Stimulated activated CD4-positive, alpha-beta T cell treated with anti-CD3 and anti-CD28 coated beads, Interleukin-4, amount 100 ng/mL, for 1 hour (primary cell): ENCODE results near the gene POU6F2.
"Not testable (repeated sequence)": the region's sequence is repeated elsewhere in the genome, so short reads cannot be mapped to it uniquely, and the experiment has no call there.

ENCODE experiments used
- DNase-seq: peaks from one replicate; pipeline ENCODE4 v3.0.0-alpha.2; 2020

Gene POU6F2

DNA sequence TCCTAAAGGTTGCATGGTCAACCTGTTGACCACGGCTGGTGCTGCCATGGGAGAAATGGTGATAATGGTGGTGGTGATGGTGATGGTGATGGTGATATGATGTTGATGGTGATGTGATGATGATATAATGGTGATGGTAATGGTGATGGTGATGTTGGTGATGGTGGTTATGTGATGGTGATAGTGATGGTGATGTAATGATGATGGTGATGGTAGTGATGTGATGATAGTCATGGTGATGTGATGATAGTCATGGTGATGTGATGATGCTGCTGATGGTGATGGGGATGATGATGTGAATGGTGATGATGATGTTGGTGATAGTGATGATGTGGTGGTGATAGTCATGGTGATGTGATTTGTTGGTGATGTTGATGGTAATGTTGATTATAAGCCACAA lies 23.9 kb downstream of the POU6F2 start:
- no peak for DNase-seq

DNA sequence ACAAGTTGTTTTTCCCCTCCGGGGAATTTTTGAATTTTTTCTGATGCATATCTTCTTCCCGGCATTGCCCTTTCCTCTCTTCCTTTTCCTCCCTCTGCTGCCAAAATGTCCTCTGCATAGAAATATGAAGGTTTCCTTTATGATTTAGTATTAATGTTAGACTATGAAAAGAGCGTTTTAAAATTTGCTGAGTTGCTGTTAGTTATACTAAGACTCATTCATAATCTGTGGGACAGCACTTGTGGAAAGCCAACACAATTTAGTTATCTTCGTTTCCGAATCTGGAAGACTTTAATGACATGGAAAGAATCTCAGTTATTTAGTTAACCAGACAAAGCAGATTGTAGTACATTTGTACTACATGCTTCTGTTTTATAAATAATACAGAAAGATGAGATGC lies 25.0 kb downstream of the POU6F2 start:
- DNase-seq: no peak

DNA sequence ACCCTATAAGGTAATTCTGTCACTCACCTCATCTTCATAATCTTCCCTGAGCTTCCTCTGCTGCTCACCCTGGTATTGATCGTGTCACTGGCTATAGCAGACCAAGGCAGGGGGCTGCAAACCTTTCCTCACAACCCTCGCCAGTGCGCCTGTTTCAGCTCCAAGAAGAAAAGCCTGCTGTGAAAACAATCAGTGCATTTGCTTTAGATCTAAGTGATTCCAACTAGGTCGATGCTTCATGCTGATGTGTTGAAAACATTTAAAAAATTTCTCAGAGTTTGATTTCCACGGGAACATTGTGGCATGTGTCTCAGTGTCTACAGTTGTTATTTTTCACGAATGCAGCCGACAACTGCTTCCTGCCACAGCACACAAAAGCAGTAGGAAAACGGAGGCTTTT lies 27.3 kb downstream of the POU6F2 start:
- DNase-seq: no peak

DNA sequence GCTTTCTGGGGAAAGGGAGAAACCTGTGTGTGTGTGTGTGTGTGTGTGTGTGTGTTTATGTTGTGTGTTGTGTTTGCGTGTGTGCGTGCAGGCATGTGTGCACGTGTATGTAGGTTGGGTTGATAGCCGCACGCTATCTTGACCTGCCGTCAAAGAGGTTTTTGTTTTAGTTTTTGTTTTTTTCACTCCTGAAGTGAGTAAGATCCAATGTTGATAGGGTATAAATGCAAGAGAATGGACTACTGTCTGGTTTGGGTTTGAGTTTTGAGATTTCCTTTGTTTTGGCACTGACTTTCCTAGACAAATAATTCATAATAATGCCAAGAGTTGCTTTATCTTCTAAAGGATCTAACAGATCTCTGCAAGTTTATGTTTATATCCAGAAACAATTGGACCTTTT lies 27.8 kb downstream of the POU6F2 start:
- no peak for DNase-seq

DNA sequence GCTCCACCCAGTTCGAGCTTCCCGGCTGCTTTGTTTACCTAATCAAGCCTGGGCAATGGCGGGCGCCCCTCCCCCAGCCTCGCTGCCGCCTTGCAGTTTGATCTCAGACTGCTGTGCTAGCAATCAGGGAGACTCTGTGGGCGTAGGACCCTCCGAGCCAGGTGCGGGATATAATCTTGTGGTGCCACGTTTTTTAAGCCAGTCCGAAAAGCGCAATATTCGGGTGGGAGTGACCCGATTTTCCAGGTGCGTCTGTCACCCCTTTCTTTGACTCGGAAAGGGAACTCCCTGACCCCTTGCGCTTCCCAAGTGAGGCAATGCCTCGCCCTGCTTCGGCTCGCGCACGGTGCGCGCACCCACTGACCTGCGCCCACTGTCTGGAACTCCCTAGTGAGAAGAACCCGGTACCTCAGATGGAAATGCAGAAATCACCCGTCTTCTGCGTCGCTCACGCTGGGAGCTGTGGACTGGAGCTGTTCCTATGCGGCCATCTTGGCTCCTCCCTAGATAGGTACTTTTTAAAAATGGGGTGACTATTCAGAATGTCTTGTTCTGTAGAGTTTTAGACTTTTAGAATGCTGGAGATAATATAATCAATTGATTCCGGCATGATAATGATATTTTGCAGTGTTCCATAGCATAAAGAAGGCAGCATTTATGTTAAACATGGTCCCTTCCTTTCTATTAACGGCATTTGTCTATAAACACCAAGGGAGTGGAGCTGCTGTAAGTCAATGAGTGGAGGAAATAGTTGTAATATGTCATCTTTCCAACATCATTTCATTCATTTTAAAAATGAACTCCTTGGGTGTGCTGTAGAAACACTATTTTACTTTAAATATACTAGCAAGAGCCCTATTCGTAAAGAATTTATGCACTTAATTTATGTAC lies 35.6 kb downstream of the POU6F2 start:
- not testable (repeated sequence) for DNase-seq

DNA sequence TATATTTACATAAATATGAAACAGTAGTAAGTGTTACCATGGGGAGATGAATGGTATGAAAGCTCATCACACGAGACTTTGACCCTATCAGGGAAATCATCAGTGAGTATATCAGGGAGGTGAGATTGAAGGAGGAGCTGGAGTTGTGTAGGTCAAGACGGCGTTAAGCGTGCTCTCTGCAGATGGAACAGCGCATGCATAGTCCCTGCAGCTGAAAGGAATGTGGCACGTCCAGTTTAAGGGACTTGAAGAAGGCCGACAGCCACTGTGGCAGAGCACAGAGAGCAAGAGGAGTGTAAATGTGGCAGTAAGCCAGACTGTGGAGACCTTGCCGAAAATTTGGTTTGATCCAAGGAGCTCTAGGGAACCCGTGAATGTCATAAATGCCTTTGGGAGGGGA lies 38.9 kb downstream of the POU6F2 start:
- no peak for DNase-seq

GRCh38 chr7:39017369-39017915 lies 39.7 kb downstream of the POU6F2 start:
- no peak for DNase-seq

GRCh38 chr7:39022796-39023195 lies 45.1 kb downstream of the POU6F2 start:
- no peak for DNase-seq

DNA sequence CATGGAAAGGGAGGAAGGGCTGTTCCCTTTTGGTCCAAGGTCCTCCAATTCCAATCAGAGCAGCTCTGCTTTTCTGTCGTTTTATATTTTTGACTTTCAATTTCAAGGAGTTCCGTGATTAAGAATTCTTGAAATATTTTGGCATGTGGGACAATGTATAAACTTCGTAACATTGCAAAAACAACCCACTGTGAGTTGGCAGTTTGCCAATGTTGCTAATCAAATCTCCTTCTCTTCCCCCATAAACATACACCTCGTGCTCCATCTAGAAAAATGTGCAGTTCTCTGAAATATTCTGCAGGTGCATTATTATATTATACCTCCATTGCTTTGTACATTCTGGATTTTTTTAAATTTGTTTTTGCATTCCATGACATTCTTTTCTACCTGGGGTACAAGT lies 49.8 kb downstream of the POU6F2 start:
- DNase-seq: no peak

DNA sequence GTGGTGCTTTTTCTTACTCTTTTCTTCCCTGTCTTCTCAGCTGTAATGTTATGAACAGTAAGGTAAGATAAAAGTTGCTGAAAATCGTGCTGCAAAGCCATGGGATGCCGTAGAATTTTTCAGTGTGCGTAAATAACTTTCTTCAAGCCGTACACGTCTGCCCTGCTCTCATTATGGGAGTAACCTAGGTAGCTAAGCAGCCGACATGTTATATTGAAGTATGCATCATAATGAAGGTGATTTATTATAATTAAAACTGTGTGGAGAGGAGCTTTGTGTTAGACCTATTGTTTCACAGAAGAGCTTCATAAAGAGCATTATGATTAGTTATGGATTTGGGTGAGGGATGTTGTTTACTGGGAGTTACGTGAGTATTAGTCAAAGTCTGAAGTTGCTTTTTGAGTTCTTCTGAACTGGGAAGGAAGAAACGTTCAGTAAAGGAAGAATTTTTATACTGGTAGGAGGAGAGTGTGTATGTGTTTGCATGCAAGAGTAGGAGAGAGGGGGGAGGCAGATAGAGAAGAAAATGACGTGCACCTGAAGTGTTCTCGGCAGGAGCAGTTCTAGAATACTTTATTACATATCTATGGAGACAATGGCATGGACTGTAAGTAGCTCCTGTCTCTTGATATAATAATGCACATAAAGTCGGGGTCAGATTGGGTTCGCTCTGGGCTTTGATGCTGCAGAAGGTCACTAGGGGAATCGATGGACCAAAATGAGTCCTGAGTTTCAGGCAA lies 56.3 kb downstream of the POU6F2 start:
- no peak for DNase-seq

DNA sequence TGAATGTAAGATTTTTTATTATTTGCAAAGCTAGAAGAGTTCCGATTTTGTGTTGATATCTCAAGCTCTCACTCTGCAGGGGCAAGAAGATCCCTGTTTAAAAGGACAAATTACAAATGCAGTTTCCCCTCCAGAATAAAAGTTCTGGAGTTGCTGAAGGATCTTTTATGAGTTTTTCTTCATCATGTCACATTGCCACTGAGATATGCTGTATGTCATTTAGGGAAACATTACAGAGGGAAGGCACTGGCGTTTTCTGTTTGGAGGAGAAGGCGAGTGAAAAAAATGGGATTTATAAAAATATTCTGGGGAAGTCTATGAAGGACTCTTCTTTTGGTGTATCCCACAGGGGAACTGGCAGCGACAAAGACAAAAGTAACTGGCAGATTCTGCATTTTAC lies 57.4 kb downstream of the POU6F2 start:
- DNase-seq: no peak

DNA sequence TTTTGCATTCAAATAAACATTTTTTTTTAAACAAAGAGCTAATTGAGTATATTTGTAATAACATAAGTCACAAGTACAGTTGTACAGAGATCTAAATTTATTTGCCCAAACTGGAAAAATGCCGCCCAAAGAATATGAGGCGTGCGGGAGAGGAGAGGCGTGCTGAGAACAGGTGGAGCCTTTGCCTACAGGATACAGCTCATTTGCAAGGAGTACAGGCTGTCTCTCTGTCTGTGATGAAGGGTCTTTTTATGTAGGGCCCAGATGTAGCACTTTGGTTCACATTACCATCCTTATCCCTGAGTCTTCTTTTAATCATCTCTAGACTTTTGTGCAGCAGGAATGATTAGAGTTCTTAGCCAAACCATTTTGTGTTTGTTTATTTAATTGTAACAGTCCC lies 58.2 kb downstream of the POU6F2 start:
- no peak for DNase-seq

DNA sequence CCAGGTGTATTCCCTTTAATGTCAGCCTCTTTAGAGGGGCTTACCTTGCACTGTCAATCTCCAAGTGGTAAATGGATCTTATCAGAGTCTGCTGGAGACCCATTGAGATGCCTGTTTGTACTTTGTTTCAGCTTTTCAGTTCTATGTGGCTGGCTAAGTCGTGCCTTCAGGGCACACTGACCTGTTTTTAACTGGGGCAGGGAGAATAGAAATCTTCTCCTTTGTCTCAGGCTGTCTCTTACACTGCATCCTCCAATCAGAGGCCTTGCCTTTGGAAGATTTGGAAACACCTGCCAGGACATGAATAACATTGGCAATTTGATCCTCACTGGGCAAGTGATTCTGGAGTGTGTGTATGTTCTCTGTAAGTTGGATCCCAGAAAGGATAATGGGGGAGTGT lies 65.0 kb downstream of the POU6F2 start:
- no peak for DNase-seq

GRCh38 chr7:39043531-39043930 lies 65.8 kb downstream of the POU6F2 start:
- no peak for DNase-seq

DNA sequence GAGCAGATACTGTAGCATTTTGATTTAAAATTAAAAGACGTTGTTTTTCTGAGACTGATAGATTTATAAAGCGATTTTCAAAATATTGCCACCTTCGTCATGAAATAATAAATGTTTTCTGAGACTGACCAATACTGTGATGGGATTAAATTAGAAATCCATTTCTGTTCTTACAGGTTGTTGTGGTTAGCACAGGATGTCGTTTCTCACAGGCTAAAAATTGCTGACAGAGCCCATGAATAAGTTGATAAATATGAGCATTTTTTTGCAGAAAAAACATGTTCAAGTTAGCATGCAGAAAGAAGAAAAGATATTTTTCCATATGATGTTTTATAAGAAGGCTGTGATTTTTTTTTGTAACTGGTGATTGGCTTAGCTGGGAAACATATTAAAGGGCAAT lies 66.8 kb downstream of the POU6F2 start:
- DNase-seq: no peak

DNA sequence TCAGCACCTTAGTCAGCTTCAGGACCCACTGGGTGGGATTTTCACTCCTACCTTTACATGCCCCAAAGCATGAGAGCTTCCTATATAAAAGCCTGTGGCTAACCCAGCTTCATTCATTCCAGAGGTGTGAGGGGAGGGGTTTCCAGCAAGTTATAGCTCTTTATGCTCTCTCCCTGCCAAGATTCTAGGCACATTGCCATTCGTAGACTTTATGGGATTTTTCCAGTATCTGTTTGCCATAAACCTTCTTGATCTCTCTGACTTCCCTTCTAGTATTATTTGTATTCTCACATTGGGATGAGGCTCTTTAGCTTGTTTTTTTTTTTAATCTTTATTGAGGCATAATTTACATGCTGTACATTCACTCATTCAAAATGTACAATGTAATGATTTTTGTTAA lies 67.5 kb downstream of the POU6F2 start:
- DNase-seq: no peak

DNA sequence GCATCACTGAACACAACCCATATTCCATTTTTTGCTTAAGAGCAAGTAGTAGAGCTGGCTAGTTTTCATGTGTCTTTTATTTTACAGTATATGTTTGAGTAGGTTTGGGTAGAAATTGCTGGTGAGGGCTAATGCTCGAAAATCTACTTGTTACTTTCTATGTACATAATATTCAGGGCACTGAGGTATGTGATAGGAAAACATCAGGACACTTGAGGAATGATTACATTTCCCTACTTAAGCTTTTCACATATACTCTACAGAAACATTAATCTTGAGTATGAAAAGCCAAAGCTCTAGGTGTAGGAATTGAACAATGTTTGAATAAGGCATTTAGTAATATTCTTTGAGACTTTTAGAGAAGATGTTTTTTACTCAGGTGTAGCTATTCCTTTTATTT lies 73.6 kb downstream of the POU6F2 start:
- no peak for DNase-seq

DNA sequence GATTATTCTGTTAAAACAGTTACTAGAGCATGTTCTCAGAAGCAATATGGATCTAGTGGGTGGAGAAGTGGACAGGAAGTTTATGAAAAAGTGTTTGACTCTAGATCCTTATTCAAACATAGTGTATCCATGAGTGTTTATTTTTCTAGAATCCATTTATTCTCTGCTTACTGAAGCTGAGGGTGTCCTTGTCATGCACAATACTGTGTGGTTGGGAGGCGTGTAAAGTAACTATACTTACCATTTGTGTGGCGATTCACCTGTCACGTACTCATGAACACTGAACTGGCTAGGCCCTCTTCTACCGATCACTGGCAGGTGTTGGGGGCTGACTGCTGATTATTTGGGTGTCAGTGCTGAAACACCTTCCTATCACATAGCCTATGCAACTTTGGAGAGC lies 74.0 kb downstream of the POU6F2 start:
- no peak for DNase-seq

- no peak for DNase-seq
These were observed 77.0 kb downstream of the POU6F2 start for GRCh38 chr7:39054731-39055130.

GRCh38 chr7:39056153-39056552 lies 78.4 kb downstream of the POU6F2 start:
- no peak for DNase-seq

- DNase-seq: no peak
These were observed 85.1 kb downstream of the POU6F2 start for GRCh38 chr7:39062811-39063210.

DNA sequence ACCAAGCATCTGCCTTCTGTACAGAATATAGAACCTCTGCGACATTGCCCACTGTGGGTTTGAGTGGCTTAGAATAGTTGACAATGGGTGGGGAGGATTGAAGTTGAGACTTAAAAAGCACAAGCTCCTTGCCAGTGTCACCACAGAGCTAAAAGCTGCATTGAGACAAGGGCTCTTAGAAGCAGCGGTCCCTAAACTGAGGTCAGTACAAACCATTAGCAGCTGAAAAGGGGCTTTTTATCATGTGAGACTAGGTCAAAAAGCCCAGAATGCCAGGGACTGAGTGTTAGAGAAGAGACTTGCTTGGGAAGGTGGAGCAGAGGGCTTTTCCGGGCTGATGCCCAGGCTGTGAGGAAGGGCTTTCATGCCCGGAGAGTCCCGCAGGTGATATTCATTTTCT lies 91.3 kb downstream of the POU6F2 start:
- DNase-seq: no peak

DNA sequence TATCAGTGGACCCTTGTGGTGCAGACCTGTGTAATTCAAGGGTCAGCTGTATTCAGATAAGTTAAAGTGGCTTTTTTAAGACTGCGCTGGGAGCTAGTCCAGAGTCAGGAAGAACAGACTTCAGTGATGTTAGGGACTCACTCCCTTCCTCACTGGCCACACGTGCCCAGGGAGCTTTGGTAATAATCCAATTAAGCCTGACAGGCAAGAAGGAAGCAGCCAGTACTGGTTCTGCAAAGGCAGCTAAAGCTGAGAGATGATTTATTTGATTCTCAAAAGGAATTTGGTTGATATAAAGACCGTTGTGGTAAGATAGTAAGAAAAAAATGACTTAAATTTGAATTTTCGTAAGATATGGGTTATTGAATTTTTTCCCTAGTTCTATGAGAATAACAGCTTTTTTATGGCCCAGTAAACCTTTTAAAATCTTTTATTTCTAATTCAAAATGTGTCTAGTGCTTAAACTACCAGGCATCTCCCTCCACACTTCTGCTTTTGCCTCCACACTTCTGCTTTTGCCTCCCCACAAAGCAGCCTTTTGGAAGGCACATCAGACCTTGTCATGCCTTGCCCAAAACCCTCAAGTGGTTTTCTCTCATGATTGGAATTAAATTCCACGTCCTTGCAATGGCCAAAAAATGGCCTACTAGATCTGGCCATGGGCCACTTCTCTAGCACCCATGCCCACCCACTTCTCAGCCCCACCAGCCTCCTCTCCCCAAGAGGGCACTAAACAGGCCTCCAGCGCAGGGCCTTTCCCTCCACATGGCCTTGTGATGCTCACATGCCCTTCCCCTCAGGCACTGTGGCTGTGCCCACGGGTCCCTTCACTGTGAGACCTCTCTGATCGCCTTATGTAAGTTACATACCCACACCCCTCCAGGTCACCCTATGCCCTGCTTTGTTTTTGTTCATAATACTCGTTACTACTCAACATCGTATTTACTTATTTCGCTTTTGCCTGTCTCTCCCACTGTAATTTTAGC lies 92.5 kb downstream of the POU6F2 start:
- DNase-seq: no peak
